GM18498 (cell line): ENCODE data around the gene MMAA.
"Not testable (repeated sequence)": the region's sequence is repeated elsewhere in the genome, so short reads cannot be mapped to it uniquely, and the experiment has no call there.

Experiments used
- ATAC-seq: cut with Tn5 transposase; IDR thresholded peaks from one replicate; pipeline ENCODE4 v1.9.1; 2021; ENCODE audit warnings: mild to moderate bottlenecking, moderate library complexity; ENCODE audit not compliant: unreplicated experiment

Gene MMAA

DNA sequence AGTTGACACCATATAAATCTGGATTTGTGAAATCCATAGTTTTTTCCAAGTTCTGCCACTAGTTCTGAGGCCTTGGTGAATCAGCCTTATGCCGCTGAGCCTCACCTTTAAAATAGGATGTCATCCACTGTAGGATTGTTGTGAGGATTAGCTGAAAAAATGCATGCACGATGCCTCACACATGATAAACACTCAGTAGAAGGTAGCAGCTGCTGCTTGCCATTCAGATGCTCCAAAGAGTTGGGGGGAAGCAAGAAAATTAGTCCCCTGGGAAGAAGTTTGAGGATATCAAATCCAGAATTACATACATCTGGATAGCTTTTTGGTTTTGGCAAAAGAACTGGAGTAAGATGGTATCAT is 7.4 kb downstream of the MMAA start:
- ATAC-seq: no peak

GRCh38 chr4:145635117-145635516 is 15.9 kb downstream of the MMAA start:
- ATAC-seq: no peak

- no peak for ATAC-seq
These were observed 16.4 kb downstream of the MMAA start for GRCh38 chr4:145635630-145636029.

- ATAC-seq: no peak
These were observed 20.1 kb downstream of the MMAA start for GRCh38 chr4:145639186-145639698.

DNA sequence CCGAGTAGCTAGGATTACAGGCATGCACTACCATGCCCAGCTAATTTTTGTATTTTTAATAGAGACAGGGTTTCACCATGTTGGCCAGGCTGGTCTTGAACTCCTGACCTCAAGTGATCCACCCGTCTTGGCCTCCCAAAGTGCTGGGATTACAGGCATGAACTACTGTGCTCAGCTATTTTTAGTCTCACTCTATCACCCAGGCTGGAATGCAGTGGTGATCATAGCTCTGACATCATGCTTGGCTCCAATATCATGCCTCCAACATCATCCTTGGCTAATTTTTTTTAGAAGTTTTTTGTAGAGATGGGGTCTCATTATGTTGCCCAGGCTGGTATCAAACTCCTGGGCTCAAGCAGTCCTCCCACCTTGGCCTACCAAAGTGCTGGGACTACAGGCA is 21.1 kb downstream of the MMAA start:
- ATAC-seq: not testable (repeated sequence)

DNA sequence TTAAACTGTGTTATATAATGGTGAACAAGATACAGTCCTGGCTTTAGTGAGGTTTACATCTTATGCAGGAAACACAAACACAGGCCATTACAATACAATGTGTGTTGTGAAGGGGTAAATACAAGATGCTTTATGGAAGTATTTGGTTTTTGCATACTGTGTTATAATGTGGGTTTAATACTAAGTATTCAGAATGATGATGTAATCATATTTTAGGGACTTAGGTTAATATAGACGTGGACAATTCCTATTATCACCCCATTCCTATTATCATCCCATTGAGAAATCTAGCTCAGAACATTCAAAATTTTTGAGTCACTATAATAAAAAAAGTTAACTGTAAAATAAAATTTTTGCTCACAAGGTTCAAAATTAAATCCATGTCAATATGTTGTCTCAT is 24.1 kb downstream of the MMAA start:
- no peak for ATAC-seq

DNA sequence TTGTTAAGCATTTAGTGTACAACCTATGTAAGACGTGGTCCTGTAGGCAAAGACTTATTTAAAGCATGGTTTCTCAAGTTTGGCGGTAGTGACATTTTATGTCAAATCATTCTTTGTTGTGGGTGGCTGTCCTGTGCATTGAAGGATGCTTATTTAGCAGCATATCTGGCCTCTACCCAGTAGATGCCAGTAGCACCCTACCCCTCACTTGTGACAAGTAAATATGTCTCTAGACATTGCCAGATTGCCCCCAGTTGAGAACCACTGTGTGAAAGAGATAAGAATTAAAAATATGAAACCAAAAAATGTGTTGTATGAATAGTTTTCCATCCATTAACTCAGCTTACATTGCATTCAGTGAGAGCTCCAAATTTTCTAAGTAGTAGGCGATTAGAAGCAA is 25.5 kb downstream of the MMAA start:
- ATAC-seq: no peak

DNA sequence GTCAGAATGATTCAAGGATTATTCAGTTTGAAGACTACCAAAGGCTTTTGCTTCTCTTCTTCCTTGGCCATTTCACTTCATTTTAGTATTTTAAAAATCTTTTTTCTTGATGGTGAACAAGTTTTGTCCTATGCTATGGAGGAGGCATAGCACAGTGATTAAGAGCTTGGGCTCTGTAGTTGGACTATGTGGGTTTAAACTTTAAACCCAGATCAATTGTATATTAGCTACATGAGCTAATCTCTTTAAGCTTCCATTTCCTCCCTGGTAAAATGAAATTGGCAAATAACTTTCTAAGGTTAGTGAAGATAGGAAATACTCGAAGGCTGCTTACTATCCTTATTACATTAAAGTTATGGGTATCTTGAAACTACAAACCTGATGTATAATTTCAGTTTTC is 37.0 kb downstream of the MMAA start:
- ATAC-seq: no peak

DNA sequence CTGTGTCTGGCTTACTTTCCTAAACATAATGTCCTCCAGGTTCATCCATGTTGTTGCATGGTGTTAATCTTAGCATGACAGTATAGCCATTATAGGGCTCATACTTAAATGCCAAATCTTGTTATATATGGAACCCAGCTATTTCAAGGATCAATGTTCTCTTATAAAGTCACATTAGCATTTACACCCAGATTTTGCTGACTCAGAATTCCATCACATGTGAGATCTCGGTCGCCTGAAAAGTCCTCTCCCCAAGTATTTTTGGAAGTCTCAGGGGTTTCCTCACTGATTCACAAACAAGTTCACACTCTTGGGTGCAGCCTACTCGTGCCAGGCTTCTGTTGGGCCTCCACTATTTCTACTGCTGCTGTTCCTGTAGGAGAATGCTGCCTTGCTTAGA is 40.9 kb downstream of the MMAA start:
- no peak for ATAC-seq

- ATAC-seq: no peak
These were observed 44.0 kb downstream of the MMAA start for GRCh38 chr4:145663194-145663593.

GRCh38 chr4:145665773-145666172 is 46.6 kb downstream of the MMAA start:
- ATAC-seq: no peak

- no peak for ATAC-seq
These were observed 51.2 kb downstream of the MMAA start for GRCh38 chr4:145670422-145670821.

GRCh38 chr4:145679520-145679919 is 60.3 kb downstream of the MMAA start:
- ATAC-seq: no peak

DNA sequence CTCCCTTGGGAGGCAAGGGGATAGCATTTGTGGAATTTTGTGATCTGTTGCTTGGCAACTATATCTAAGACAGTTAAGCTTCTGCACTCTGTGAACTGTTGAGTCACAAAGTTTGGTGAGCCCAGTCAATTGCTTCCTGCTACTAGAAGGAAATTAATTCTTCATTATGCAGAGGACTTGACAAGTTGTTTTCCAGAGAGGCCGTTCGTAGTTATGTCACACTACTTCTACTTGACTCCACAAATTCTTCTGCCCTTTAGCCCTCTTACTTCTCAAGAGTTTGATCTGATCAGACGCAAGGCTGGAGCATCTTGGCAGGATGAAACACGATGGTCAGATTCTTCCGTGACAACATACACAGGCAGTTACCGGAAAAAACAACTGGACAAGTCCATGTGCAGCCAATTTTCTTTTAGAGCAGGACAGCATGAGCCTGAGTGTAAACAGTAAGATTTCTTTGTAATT is 60.8 kb downstream of the MMAA start, which contains the start of gene C4orf51:
Gene C4orf51 (plus strand): TSS at position 156 of the 465 bp plus-strand sequence. CDS start 58 bp downstream, at position 214.
- ATAC-seq: no peak

DNA sequence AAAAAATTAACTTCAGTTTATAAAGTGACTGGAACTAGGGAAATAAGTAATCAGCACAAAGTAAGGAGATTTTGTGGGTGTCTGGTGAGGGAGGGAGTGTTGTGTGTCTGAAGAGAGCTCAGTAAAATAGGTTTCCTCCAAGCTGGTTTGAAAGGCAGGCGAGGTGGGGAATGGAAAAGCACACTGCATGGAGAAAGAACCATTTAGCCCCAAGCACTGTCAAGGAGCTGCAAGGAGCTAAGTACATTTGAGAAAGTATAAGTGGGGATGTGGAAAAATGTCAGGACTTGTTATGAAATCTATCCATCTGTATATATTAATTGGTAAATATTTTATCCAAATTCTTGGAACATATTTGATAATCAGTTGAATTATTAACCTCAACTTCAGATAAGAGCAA is 61.7 kb downstream of the MMAA start:
- ATAC-seq: no peak

DNA sequence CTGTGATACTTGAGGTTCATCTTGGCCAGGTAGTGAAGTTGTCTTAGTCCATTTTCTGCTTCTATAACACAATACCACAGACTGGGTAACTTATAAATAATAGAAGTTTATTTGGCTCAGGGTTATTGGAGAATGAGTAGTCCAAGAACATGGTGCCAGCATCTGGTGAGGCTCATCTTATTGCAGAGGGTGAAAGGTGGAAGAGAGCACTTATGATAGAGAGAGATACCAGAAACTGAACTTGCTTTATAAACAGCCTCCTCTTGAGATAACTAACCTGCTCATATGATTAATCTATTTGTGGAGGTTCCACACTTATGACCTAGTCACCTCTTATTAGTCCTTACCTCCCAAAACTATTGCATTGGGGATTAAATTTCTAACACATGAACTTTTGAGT is 62.3 kb downstream of the MMAA start:
- ATAC-seq: no peak

GRCh38 chr4:145681956-145682355 is 62.8 kb downstream of the MMAA start:
- ATAC-seq: no peak

- no peak for ATAC-seq
These were observed 67.8 kb downstream of the MMAA start for GRCh38 chr4:145686991-145687390.

DNA sequence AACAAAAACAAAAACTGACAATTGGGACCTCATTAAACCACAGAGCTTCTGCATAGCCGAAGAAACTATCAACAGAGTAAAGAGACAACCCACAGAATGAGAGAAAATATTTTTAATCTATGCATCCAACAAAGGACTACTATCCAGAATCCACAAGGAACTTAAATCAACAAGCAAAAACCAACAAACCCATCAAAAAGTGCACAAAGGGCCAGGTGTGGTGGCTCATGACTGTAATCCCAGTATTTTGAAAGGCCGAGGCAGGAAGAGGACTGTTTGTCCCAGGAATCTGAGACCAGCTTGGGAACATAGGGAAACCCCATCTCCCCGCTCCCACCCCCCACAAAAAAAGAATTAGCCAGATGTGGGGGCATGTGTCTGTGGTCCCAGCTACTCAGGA is 71.4 kb downstream of the MMAA start:
- no peak for ATAC-seq

GRCh38 chr4:145691416-145691815 is 72.2 kb downstream of the MMAA start:
- ATAC-seq: not testable (repeated sequence)

GRCh38 chr4:145694929-145695328 is 75.7 kb downstream of the MMAA start:
- no peak for ATAC-seq

- no peak for ATAC-seq
These were observed 78.1 kb downstream of the MMAA start for GRCh38 chr4:145697332-145697731.

GRCh38 chr4:145698507-145698906 is 79.3 kb downstream of the MMAA start:
- no peak for ATAC-seq
